ENCODE results near the gene UBP1.
"Not testable (repeated sequence)": the region's sequence is repeated elsewhere in the genome, so short reads cannot be mapped to it uniquely, and the experiment has no call there.

Gene UBP1

DNA sequence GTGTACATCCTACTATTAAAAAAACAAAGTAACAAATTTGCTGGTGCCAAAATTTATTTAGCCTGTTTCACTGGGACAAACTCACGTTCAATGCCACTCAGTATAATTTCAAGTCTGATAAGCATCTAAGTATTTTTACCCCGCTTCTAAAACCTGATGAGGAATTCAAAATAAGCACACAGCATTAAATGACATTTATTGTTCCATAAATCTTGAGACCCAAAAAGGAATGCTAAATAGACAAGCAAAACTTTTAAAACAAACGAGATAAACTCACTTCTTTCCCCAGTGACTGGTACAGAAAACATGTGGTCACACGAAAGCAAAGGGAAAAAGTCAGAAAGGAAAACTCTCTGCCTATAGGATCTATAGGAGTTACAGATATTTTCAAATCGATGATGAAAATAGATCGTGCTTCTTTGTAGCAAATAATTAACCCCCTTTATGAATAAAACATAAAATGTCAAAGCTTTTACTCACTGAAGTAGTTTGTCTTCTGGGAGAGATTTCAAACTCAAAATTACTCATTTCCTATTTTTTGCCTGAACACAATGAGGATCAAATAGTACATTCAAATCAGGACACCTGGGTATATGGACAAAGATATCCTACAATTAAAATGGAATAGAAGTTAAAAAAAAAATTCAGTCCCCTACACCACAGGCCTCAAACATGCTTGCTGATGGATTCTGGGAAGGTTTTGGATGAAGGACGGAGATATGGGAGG, 51.7 kb downstream of the UBP1 start:
- no peak for DNase-seq

DNA sequence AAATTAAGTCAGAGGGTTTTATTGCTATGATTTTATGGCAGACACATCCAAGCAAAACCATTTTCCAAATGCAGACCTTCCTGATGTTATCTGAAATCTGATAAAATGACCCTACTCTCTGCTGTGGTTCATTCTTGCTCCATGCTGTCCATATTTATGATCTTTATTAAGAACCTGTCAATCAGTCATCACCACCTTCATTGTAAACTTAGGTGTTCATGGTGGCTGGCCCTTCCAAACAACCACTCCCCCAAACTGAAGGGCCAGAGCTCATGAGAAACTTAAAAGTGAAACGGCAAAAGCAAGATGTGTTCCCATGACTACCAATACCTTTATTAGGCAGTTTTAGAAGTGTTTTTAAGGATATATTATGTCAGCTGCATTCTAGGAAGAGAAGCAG, 53.6 kb downstream of the UBP1 start:
- DNase-seq: no peak

- no peak for DNase-seq
Observed at GRCh38 chr3:33385423-33385822, 54.8 kb downstream of the UBP1 start.

DNA sequence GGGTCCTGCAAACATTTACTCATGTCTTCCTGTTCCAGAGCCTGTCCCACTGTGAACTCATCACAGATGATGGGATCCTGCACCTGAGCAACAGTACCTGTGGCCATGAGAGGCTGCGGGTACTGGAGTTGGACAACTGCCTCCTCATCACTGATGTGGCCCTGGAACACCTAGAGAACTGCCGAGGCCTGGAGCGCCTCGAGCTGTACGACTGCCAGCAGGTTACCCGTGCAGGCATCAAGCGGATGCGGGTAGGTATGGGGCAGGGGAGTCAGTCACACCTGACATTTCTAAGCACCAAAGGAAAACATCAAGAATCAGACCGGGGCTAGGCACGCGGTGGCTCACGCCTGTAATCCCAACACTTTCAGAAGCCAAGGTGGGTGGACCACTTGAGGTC, 56.3 kb downstream of the UBP1 start:
- no peak for DNase-seq

GRCh38 chr3:33380653-33381052, 59.6 kb downstream of the UBP1 start:
- no peak for DNase-seq

GRCh38 chr3:33377931-33378330, 62.3 kb downstream of the UBP1 start:
- no peak for DNase-seq

GRCh38 chr3:33377489-33377888, 62.7 kb downstream of the UBP1 start:
- no peak for DNase-seq

- no peak for DNase-seq
Observed at GRCh38 chr3:33373082-33373437, 67.1 kb downstream of the UBP1 start.

DNA sequence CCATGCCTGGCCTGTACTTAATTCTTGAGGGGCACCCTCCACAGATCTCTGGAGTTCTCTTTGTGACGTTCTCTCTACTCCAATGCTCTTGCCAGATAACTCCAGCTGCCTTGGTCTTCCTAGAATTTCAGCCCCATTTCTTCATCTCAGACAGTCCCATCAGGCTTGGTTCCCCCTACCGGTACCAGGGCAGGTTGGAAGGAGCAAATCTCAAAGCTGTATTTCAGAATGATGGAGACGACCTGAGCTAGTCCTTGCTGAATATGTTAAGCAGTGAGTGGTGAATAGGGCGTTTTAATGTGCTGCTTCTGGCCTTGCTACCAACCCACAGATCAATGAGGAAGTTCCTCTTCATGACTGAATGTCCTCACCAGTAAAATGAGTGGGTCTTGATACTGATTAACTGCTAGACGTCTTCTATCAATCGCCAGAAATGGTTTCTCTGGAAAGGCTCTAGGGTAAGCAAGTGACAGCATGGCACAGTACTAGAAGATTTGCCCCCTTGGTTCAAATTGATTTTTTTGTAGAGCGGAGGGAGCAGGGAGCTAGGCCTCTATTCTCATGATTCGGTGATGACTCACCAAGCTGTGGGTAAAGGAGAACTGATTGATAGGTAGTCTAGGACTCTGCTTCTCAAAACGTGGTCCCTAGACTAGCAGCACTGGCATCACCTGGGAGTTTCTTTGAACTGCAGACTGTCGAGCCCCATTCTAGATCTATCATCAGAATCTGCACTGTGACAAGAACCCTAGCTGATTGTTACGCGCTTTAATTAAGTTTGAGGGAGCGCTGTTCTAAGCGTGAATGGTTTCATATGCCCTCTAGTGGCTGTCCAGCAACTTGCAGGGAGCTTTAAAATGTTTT, 67.8 kb downstream of the UBP1 start:
- DNase-seq: peak in 1 of 2 experiments; percentile 1

DNA sequence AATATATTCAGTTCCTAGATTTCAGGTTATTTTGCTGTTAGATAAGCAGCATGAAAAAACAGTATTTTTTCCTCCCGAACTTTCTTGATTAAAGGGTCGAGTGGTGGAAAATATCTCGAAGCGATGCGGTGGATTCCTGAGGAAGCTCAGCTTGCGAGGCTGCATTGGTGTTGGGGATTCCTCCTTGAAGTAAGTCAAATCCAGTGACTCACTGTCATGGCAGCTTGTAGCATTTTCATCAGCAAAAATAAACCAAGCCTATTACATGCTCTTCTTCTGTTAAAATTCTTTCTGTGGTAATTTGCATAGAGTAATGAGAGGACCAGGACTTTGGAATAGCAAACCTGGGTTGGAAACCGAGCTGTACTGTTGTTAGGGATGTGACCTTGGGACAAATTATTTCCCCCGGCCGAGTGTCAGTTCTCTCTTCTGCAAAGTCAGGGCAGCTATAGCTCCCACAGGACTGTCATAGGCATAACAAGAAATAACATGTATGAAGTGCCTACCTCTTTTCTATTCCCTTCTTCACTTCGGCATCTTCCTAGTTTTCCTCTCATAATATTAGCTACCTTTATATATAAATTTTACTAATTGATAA, 75.6 kb downstream of the UBP1 start:
- no peak for DNase-seq

DNA sequence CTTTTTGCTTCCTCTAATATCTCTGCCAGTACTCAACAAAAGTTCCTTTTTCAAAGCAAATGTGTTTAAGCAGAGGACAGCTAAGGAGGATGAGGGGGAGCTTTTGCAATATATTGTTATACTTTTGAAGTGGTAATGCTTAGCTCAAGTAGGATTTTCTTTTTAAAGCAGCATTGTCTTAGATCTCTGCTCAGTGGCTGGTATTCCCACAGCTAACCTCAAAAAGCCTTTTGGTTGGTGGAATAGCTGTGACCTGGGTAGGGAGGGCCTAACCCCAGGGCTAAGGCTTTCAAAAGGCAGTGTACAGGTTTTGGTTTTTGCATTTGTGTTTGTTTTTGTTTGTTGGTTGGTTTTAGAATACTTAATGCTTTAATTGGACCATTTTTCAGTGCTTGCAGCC, 76.1 kb downstream of the UBP1 start:
- no peak for DNase-seq

- DNase-seq: no peak
Observed at GRCh38 chr3:33363113-33363800, 76.9 kb downstream of the UBP1 start.

GRCh38 chr3:33360136-33360825, 79.9 kb downstream of the UBP1 start:
- no peak for DNase-seq

DNA sequence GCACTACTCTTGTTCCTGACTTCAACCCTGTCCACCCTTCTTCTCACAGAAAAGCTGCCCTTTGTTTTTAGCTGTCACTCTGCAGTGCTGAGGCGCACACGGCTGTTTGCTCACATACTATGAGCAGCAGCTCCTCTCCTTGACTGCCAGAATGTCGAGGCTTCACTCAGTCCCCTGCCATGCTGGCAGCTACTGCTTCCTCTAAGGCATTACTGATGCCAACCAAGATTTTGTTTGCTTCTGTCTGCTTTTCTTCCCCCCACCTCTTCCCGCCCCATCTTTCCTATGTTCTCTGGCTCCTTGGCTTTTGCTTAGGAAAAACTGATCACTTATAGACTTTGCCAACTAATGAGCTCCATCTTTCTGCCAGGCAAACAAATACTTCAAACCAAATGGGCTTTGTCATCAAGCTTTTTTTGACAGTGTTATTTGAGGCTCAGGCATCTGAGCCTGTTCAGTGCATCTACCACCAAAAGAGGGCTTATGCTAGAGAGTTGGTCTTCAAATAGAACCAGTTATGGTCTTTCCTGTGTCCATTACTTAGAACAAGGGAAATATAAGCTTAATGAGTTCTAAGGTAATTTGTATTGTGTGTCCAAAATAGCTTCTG, 81.9 kb downstream of the UBP1 start:
- no peak for DNase-seq

DNA sequence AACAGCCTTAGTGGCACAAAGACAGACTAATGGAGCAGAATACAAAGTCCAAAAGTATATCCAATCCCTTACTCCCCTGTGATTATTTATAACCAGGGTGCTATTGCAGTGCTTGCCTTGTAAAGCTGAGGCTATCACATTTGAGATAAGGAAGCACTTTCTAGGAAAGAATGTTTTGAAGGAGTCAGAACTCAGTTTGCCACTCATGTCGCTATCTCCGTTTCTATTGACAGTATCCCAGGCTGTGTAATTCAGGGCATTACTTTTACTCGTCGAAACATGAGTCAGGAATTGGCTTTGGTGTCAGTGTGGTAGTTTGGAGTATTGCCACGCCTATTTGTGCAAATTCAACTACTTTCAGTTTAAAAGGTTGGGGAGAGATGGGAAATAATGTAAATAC, 84.6 kb downstream of the UBP1 start:
- no peak for DNase-seq

- no peak for DNase-seq
Observed at GRCh38 chr3:33339758-33340157, 100.4 kb downstream of the UBP1 start.

GRCh38 chr3:33338936-33339465, 101.2 kb downstream of the UBP1 start:
- DNase-seq: not testable (repeated sequence)

Data from NCI-H1930 (cell line).